ENCODE results near the gene RAB8B.
"Not testable (repeated sequence)": the region's sequence is repeated elsewhere in the genome, so short reads cannot be mapped to it uniquely, and the experiment has no call there.

The RAB8B gene

GRCh38 chr15:63206079-63206478, 16.7 kb downstream of the RAB8B start:
- DNase-seq (ENCODE audit: low read depth in 2 of 2, low spot score in 1 of 2): no peak

DNA sequence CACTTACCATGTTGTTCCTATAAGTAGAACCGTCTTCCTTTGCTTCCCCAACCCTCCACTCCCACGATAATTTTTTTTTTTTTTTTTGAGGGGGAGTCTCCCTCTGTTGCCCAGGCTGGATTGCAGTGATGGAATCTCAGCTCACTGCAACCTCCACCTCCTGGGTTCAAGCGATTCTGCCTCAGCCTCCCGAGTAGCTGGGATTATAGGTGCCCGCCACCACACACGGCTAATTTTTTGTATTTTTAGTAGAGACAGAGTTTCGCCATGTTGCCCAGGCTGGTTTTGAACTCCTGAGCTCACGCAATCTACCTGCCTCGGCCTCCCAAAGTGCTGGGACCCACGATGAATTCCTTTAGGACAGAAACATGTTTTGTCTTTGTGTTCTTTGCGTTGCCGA, 19.4 kb downstream of the RAB8B start:
- DNase-seq (ENCODE audit: low read depth in 2 of 2, low spot score in 1 of 2): not testable (repeated sequence)

GRCh38 chr15:63210151-63211091, 21.0 kb downstream of the RAB8B start:
- DNase-seq (ENCODE audit: low read depth in 2 of 2, low spot score in 1 of 2): no peak

DNA sequence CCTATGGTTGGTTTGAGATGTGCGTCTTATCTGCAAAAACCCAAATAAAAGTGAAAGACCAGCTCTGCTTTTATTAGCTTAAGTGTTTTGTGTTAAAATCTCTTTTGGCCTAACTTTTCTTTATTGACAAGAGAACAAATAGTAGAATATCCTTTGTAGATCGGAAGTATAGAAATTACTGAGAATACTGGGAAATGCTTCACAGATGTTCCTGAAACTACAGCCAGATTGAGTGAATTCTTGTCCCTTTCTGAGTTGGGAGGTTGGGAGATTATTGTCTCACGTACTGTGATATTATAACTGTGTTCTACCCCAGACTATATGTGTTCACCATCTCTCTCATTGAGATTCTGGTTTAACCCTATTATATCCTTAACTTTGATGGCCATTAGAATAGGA, 21.7 kb downstream of the RAB8B start:
- no peak for DNase-seq (ENCODE audit: low read depth in 2 of 2, low spot score in 1 of 2)

GRCh38 chr15:63211549-63211948, 22.1 kb downstream of the RAB8B start:
- DNase-seq (ENCODE audit: low read depth in 2 of 2, low spot score in 1 of 2): no peak

GRCh38 chr15:63212050-63213004, 22.9 kb downstream of the RAB8B start:
- no peak for DNase-seq (ENCODE audit: low read depth in 2 of 2, low spot score in 1 of 2)

DNA sequence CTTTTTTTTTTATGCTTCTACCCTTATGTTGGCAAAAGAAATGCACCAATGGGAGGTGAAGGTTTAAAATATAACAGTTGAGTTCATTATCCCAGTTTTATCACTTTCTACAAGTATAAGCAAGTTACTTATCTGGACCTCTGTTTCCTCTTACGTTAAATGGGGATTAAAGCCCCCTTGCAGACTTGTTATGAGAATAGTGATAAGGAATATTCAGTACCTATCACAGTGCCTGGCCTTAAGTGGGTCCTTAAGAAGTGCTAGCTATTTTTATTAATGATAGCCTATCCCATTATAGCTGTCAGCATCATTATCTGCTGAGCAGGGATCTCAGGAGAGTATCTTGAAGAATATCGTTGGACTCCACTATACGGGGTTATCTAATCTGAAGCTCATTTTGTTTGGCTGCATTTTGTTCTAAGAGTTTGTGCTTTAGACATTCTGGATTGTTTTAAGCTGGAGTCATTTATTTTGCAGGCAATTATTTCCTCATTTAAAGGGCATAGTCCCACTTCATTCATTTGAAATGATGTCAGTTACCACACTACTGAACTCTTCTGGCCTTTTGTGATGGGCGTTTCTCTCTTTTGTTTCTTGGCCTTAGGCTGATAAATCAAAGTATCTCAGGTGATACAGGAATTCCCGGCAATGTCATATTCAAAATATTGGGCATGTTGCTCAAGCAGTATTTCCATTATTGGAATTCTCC, 28.8 kb downstream of the RAB8B start:
- DNase-seq (ENCODE audit: low read depth in 2 of 2, low spot score in 1 of 2): no peak

- DNase-seq (ENCODE audit: low read depth in 2 of 2, low spot score in 1 of 2): no peak
Measured at GRCh38 chr15:63219196-63219710, 29.8 kb downstream of the RAB8B start.

- no peak for DNase-seq (ENCODE audit: low read depth in 2 of 2, low spot score in 1 of 2)
Measured at GRCh38 chr15:63221346-63221745, 31.9 kb downstream of the RAB8B start.

DNA sequence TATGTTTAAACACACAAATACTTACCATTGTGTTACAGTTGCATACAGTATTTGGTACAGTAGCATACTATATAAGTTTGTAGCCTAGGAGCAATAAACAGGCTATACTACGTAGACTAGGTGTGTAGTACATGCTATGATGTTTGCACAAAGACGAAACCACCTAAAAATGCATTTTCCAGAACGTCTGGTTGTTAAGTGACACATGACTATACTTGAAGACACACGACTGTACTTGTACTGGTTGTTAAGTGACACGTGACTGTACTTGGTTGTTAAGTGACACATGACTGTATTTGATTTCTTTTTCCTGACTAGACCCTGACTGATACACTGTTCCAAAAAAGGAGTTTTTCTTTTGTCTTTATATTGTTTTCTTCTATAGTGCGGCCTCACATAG, 34.1 kb downstream of the RAB8B start:
- DNase-seq (ENCODE audit: low read depth in 2 of 2, low spot score in 1 of 2): no peak

GRCh38 chr15:63225381-63225780, 36.0 kb downstream of the RAB8B start:
- no peak for DNase-seq (ENCODE audit: low read depth in 2 of 2, low spot score in 1 of 2)

GRCh38 chr15:63226155-63226883, 36.9 kb downstream of the RAB8B start:
- no peak for DNase-seq (ENCODE audit: low read depth in 2 of 2, low spot score in 1 of 2)

GRCh38 chr15:63226966-63227401, 37.6 kb downstream of the RAB8B start:
- DNase-seq (ENCODE audit: low read depth in 2 of 2, low spot score in 1 of 2): no peak

DNA sequence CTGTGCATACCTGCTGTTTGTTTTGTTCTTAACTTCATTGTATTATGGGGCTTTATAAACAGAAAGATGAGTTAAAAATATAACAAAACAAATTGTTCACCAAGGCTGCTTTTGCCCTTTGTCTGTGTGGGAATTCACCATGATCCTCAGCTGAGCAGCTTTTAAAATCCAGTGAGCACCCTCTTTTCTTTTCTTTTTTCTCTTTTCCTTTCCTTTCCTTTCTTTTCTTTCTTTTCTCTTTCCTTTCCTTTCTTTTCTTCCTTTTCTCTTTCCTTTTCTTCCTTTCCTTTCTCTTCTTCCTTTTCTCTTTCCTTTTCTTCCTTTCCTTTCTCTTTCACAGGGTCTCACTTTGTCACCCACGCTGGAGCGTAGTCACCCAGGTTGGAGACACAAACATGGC, 38.3 kb downstream of the RAB8B start:
- DNase-seq (ENCODE audit: low read depth in 2 of 2, low spot score in 1 of 2): no peak

- no peak for DNase-seq (ENCODE audit: low read depth in 2 of 2, low spot score in 1 of 2)
Measured at GRCh38 chr15:63231206-63231605, 41.8 kb downstream of the RAB8B start.

GRCh38 chr15:63231706-63232105, 42.3 kb downstream of the RAB8B start:
- no peak for DNase-seq (ENCODE audit: low read depth in 2 of 2, low spot score in 1 of 2)

GRCh38 chr15:63232405-63232804, 43.0 kb downstream of the RAB8B start:
- DNase-seq (ENCODE audit: low read depth in 2 of 2, low spot score in 1 of 2): no peak

DNA sequence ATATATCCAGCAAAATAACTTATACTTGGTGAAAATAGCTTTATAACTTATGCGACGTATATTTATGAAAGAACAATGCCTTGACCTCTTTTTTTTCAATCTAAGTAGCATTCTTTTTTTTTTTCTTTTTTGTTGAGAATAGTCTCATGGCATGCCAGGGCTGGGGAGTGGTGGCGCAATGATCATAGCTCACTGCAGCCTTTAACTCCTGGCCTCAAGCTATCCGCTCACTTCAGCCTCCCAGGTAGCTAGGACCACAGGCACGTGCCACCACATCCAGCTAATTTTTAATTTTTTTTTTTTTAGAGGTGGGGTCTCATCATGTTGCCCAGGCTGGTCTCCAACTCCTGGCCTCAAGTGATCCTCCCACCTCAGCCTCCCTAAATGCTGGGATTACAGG, 43.5 kb downstream of the RAB8B start:
- no peak for DNase-seq (ENCODE audit: low read depth in 2 of 2, low spot score in 1 of 2)

DNA sequence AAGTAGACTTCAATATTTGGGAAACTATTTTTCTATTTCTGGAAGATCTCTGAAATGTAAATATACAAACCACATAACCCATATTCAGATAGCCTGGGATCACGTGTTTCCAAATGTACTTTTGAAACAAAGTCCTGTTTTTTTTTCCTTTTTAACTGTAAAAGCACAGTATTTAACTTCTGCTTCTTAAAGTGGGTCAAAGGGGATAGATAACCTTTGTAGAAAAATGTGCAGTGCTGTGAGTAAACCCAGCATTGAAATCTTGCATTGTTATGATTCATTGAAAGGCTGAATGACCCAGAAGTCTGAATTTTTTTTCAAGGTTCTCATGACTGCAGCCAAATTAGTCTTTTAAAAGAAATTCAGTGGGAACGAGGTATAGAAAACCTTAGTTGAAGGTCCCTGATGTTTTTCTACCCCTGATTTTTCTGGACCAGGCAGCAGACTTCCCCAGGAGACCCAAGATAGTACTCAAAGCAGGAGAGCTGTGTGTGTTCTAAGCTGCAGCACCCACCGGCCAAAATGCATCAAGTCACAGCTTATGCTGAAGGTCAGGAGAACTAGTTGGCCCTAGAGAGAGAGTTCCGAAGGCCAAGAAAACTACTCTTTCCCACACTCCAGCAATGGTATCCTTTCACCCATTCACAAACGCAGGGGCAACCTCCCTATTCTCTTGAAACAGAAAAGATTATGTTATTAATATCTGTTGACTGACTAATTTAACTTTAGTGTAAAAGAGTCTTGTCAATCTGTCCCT, 44.4 kb downstream of the RAB8B start:
- DNase-seq (ENCODE audit: low read depth in 2 of 2, low spot score in 1 of 2): no peak

- no peak for DNase-seq (ENCODE audit: low read depth in 2 of 2, low spot score in 1 of 2)
Measured at GRCh38 chr15:63234451-63234870, 45.1 kb downstream of the RAB8B start.
